DMS 273 (cell line): ENCODE measurements around the gene ADAM10.

Experiments
- DNase-seq: peaks from one replicate; lab custom pipeline; 2025; ENCODE audit not compliant: unreplicated experiment; lab: John Stamatoyannopoulos, UW

ADAM10 gene

GRCh38 chr15:58726867-58727266, 22.6 kb downstream of the ADAM10 start:
- no peak for DNase-seq

DNA sequence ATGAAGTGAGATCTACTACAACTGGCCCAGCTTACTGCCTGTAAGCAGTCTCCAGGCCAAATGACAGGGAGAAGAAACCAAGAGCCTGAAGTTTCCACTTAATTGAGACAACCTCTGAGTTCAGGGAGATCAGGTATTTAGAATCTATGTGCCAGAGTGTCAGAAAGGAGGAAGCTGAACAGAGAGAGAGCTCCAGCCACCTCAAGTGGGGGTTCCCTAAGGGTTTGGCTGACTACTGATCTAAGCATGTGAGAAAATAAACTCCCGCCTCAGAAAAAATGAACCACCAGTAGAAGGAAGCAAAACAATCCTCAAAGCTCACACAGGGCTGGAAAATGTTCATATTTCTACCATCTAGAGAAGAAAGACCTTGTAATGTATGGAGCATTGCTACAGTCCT, 25.0 kb downstream of the ADAM10 start:
- DNase-seq = no peak

- DNase-seq = no peak
Measured at GRCh38 chr15:58717357-58717756, 32.1 kb downstream of the ADAM10 start.

DNA sequence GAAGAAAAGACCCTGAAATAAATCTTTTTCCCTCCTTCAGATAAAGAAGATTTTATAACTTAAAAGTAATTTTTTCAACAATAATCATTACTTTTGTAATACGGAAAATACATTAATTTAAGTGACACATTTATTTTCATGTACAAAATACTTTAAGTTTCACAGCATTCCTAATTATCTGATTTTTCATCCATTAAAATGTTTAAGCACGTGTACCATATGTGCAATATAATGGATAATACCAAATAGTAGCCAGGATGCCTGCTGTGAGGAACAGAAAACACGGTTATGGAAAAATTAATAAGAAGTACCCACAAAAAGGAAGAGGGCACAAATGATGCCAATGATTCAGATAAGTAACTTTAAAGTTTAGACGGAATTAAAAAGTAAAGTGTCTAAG, 33.5 kb downstream of the ADAM10 start:
- DNase-seq = no peak

- no peak for DNase-seq
Measured at GRCh38 chr15:58715266-58715917, 34.1 kb downstream of the ADAM10 start.

GRCh38 chr15:58710701-58711100, 38.8 kb downstream of the ADAM10 start:
- DNase-seq = no peak

GRCh38 chr15:58707397-58707796, 42.1 kb downstream of the ADAM10 start:
- no peak for DNase-seq

DNA sequence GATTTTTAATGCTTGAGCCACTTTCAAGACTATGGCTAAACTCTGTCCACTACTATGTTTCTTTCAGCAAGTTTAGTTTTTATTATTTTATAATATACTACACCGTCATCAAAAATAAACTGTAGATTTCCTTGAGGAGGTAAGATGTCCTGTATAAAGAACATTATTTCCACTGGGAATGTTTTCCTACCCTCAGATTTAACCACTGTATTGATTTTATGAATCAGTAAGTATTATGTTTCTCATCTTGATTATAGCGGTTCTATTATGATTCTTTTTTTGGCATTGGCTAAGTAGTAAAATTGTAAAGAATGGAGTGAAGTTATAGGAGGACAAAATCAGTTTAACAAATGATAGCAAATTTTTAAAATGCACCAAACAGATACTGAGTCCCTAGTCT, 44.4 kb downstream of the ADAM10 start:
- no peak for DNase-seq

- DNase-seq = no peak
Measured at GRCh38 chr15:58704155-58704865, 45.2 kb downstream of the ADAM10 start.

- no peak for DNase-seq
Measured at GRCh38 chr15:58703610-58704009, 45.9 kb downstream of the ADAM10 start.

GRCh38 chr15:58702233-58702632, 47.3 kb downstream of the ADAM10 start:
- DNase-seq = no peak

GRCh38 chr15:58701376-58701775, 48.1 kb downstream of the ADAM10 start:
- no peak for DNase-seq

DNA sequence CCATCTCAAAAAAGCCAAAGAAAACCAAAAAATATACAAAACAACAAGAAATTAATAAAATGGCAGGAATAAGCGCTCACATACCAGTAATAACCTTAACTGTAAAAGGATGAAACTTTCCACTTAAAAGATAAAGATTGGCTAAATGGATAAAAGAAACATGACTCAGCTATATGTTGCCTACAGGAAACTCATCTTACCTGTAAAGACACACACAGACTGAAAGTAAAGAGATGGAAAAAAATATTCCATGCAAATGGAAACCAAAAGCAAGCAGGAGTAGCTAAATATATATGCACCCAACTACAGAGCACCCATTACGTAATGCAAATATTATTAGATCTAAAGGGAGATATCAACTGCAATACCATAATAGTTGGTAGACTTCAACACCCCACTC, 49.7 kb downstream of the ADAM10 start:
- no peak for DNase-seq

DNA sequence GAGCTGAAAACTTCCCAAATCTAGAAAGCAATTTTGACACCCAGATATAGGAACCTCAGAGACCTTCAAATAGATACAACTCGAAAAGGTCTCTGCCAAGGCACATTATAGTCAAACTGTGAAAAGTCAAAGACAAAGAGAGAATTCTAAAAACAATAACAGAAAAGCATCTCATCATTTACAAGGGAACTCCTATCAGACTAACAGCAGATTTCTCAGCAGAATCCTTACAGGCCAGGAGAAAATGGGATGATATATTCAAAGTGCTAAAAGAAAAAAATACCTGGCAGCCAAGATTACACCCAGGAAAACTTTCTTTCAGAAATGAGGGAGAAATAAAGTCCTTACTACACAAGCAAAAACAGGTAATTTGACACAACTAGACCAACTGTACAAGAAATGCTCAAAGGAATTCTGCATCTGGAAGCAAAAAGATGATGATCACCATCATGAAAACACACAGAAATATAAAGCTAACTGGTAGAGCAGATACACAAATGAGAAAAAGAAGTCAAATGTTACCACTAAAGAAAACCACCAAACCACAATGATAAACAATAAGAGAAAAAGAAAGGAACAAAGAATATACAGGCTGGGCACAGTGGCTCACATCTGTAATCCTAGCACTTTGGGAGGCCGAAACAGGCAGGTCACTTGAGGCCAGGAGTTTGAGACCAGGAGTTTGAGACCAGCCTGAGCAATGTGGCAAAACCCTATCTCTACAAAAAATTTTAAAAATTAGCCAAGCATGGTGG, 50.4 kb downstream of the ADAM10 start:
- no peak for DNase-seq

DNA sequence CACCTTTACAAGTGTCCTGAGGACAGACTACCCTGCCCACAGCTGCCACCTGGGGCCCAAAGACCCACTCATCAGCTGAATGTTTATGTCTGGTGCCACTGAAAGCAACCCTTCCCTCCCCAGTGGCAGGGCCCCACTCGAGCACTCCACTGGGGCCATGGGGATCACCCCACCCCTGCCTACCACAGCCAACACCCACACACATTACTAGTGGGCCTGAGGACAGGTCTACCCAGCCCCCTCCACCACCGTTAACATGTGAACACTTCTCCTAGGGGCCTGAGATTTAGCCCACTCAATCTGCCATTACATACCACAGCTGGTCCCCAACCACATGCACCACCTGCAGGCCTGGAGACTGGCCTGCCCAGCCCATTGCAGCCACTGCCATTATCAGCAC, 52.3 kb downstream of the ADAM10 start:
- no peak for DNase-seq

GRCh38 chr15:58696738-58697137, 52.8 kb downstream of the ADAM10 start:
- DNase-seq = no peak

DNA sequence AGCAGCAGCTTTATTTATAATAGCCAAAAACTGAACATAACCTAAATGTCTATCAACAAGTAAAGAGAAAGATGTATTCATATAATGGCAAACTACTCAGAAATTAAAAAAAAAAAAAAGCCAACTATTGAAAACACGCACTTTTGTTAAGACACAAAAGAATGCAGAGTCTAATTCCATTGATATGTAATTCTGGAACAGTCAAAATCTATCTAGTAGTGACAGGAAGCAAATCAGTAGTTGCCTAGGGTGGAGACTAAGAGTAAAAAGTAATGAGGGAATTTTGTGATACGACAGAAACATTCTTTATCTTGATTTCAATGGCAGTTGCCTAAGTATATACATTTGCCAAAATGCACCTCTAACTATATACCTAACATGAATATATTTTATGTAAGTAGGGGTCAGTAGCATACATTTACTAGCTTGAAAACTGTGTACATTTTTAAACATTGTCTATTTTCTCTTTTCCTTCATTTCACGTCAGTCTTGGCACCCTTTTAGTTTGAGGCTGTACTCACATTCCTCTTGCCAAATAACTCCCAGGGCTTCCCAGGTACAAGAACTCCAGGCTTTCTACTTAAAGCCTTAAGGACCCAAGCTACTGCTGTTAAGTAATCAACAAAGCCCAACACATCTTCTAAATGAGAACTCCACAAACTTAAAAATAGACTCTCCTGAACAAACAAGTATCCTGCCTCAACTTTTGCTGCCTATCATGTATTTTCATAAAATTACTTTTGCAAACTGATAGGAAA, 54.7 kb downstream of the ADAM10 start:
- DNase-seq = no peak

- DNase-seq = peak; percentile 2
Measured at GRCh38 chr15:58690703-58691102, 58.8 kb downstream of the ADAM10 start.

DNA sequence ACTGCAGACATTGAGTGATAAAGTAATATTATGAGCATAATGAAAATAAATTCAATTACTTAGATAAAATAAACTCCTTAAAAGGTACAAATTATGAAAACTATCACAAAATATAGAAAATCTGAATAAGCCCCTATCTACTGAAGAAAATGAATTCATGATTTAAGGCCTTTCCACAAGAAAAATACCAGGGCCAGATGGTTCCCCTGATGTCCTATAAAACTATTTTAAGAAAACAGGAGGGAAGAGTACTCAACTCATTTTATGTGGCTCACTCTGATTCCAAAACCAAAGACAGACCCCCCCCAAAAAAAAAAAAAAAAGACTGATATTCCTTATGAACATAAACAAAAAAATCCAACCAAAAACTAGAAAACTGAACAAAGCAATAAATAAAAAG, 59.9 kb downstream of the ADAM10 start:
- DNase-seq = peak; percentile 7

DNA sequence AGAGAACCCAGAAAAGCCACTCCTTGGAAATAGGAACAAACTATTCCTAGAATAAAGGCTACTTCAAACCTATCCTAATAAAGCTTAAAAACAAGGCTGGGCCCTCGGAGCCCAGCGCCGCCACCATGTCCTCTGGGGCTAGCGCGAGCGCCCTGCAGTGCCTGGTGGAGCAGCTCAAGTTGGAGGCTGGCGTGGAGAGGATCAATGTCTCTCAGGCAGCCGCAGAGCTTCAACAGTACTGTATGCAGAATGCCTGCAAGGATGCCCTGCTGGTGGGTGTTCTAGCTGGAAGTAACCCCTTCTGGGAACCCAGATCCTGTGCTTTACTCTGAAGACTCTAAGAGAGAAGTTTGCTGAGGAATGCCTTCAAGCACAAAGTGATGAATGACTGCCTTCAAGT, 63.2 kb downstream of the ADAM10 start:
- no peak for DNase-seq

GRCh38 chr15:58684751-58685150, 64.8 kb downstream of the ADAM10 start:
- DNase-seq = no peak
